ENCODE measurements around the gene ADAMTS9.

The ADAMTS9 gene

GRCh38 chr3:64685331-64685799, 2.4 kb downstream of the ADAMTS9 start:
- no peak for DNase-seq (ENCODE audit: low spot score)

- no peak for DNase-seq (ENCODE audit: low spot score)
Measured at GRCh38 chr3:64684715-64685261, 3.0 kb downstream of the ADAMTS9 start.

- DNase-seq (ENCODE audit: low spot score): no peak
Measured at GRCh38 chr3:64681827-64682226, 6.0 kb downstream of the ADAMTS9 start.

- no peak for DNase-seq (ENCODE audit: low spot score)
Measured at GRCh38 chr3:64681015-64681414, 6.8 kb downstream of the ADAMTS9 start.

GRCh38 chr3:64680334-64680733, 7.5 kb downstream of the ADAMTS9 start:
- no peak for DNase-seq (ENCODE audit: low spot score)

GRCh38 chr3:64677961-64678716, 9.7 kb downstream of the ADAMTS9 start:
- DNase-seq (ENCODE audit: low spot score): no peak

- DNase-seq (ENCODE audit: low spot score): no peak
Measured at GRCh38 chr3:64676831-64677230, 11.0 kb downstream of the ADAMTS9 start.

- peak; percentile 39 for DNase-seq (ENCODE audit: low spot score)
Measured at GRCh38 chr3:64675687-64676247, 12.0 kb downstream of the ADAMTS9 start.

GRCh38 chr3:64674591-64675076, 13.2 kb downstream of the ADAMTS9 start:
- DNase-seq (ENCODE audit: low spot score): peak; percentile 3

- no peak for DNase-seq (ENCODE audit: low spot score)
Measured at GRCh38 chr3:64673159-64673715, 14.6 kb downstream of the ADAMTS9 start.

- no peak for DNase-seq (ENCODE audit: low spot score)
Measured at GRCh38 chr3:64668582-64669510, 19.0 kb downstream of the ADAMTS9 start.

- DNase-seq (ENCODE audit: low spot score): no peak
Measured at GRCh38 chr3:64667887-64668581, 19.8 kb downstream of the ADAMTS9 start.

- DNase-seq (ENCODE audit: low spot score): no peak
Measured at GRCh38 chr3:64667138-64667537, 20.7 kb downstream of the ADAMTS9 start.

GRCh38 chr3:64666171-64666588, 21.6 kb downstream of the ADAMTS9 start:
- no peak for DNase-seq (ENCODE audit: low spot score)

- DNase-seq (ENCODE audit: low spot score): no peak
Measured at GRCh38 chr3:64664397-64664796, 23.4 kb downstream of the ADAMTS9 start.

- no peak for DNase-seq (ENCODE audit: low spot score)
Measured at GRCh38 chr3:64659617-64659978, 28.2 kb downstream of the ADAMTS9 start.

GRCh38 chr3:64658001-64658400, 29.8 kb downstream of the ADAMTS9 start:
- DNase-seq (ENCODE audit: low spot score): no peak

GRCh38 chr3:64656544-64656943, 31.3 kb downstream of the ADAMTS9 start:
- DNase-seq (ENCODE audit: low spot score): no peak

GRCh38 chr3:64655160-64655559, 32.6 kb downstream of the ADAMTS9 start:
- DNase-seq (ENCODE audit: low spot score): no peak

GRCh38 chr3:64654013-64654412, 33.8 kb downstream of the ADAMTS9 start:
- no peak for DNase-seq (ENCODE audit: low spot score)

- DNase-seq (ENCODE audit: low spot score): no peak
Measured at GRCh38 chr3:64653101-64653500, 34.7 kb downstream of the ADAMTS9 start.
